Endodermal cell (in vitro differentiated cells): ENCODE results near the gene TBC1D2B. TPM values are rescaled to one million over a fixed set of nuclear protein-coding genes. Genes with fewer than 3 reads are reported as not detected.
"Not testable (repeated sequence)": the region's sequence is repeated elsewhere in the genome, so short reads cannot be mapped to it uniquely, and the experiment has no call there.

Source experiments
- DNase-seq: peaks from one replicate; pipeline ENCODE4 v3.0.0-alpha.2; 2017
- H3K27ac ChIP-seq: 2 replicates; pipeline ENCODE4 v1.5.1; 2013; ENCODE audit warnings: mild to moderate bottlenecking, low read depth, low read length, moderate library complexity
- H3K27me3 ChIP-seq: 2 replicates; pipeline ENCODE4 v1.6.1; 2013; ENCODE audit warnings: mild to moderate bottlenecking, low read length, moderate library complexity; ENCODE audit not compliant: insufficient read depth, control insufficient read depth, poor library complexity, severe bottlenecking
- H3K36me3 ChIP-seq: 2 replicates; pipeline ENCODE4 v1.7.0; 2013; ENCODE audit warnings: mild to moderate bottlenecking, low read length, moderate library complexity; ENCODE audit not compliant: control insufficient read depth, insufficient read depth
- H3K4me1 ChIP-seq: one replicate; pipeline ENCODE4 v1.7.0; 2013; ENCODE audit warnings: low read length; ENCODE audit not compliant: control insufficient read depth, insufficient read depth
- H3K4me3 ChIP-seq: 2 replicates; pipeline ENCODE4 v1.5.1; 2013; ENCODE audit warnings: mild to moderate bottlenecking, low read length, moderate library complexity
- H3K9ac ChIP-seq: 2 replicates; pipeline ENCODE4 v1.6.1; 2013; ENCODE audit warnings: mild to moderate bottlenecking, low read length, moderate library complexity; ENCODE audit not compliant: poor library complexity, severe bottlenecking; ENCODE audit errors: extremely low read depth
- H3K9me3 ChIP-seq: 2 replicates; pipeline ENCODE4 v1.6.1; 2013; ENCODE audit warnings: mild to moderate bottlenecking, low read length, moderate library complexity; ENCODE audit not compliant: control insufficient read depth
- H3K27ac Mint-ChIP-seq: 2 replicates; pipeline ENCODE4 v1.8.0; 2020; ENCODE audit warnings: mixed read lengths
- H3K27me3 Mint-ChIP-seq: 2 replicates; pipeline ENCODE4 v1.8.0; 2021; ENCODE audit warnings: mild to moderate bottlenecking, mixed read lengths; ENCODE audit not compliant: insufficient read depth
- H3K36me3 Mint-ChIP-seq: 2 replicates; pipeline ENCODE4 v1.8.0; 2020; ENCODE audit warnings: low read depth, mixed read lengths
- H3K4me1 Mint-ChIP-seq: 2 replicates; pipeline ENCODE4 v1.8.0; 2020; ENCODE audit warnings: mixed read lengths
- H3K4me3 Mint-ChIP-seq: 2 replicates; pipeline ENCODE4 v1.8.0; 2020; ENCODE audit warnings: mild to moderate bottlenecking, moderate library complexity, mixed read lengths
- H3K9me3 Mint-ChIP-seq: 2 replicates; pipeline ENCODE4 v1.8.0; 2020; ENCODE audit warnings: mild to moderate bottlenecking, mixed read lengths
- CTCF ChIP-seq: fragments of 200-600 bp; sonication (generic); conservative IDR thresholded peaks from 2 replicates; pipeline ENCODE4 v1.5.0; 2021; ENCODE audit warnings: antibody characterized with exemption, mild to moderate bottlenecking
- WGBS, 2 experiments: methylation state at CpG; one replicate each; pipeline versions ENCODE4 v1.1.5 to v1.1.7; 2013; ENCODE audit warnings: missing lambda C conversion rate in 2 of 2, mixed read lengths in 1 of 2; ENCODE audit not compliant: insufficient coverage in 1 of 2, insufficient read length in 1 of 2; 5-methylcytosine and 5-hydroxymethylcytosine counted together
- total RNA-seq, 2 donors: library from RNA; stranded (reverse); fragmentation: NEBNext Ultra II Directional in 1 of 2; extraction: Animal tissue kit (Norgen Biotek cat#: 25700) in 1 of 2; gene quantifications; 2 replicates in 1 of 2; 3 replicates in 1 of 2; pipeline ENCODE4 v1.2.1, GENCODE V29; 2021

Gene TBC1D2B
- total RNA-seq, 2 donors from 2014 or later: 13.8 to 23.8 TPM

- WGBS, 2 experiments: 92 to 93% methylated on average over 2 to 5 of the region's 8 CpGs
- no peak overlapping the region for H3K27ac ChIP-seq
- no peaks in the 10 kb centered on the region for H3K9me3 ChIP-seq
- no peaks in the 10 kb centered on the region for H3K27me3 ChIP-seq
- Mint-ChIP-seq H3K36me3 (no peaks in the 10 kb centered on the region), H3K4me1 (no peaks in the 10 kb centered on the region), H3K4me3 (no peak overlapping the region), H3K27me3 (no peaks in the 10 kb centered on the region), H3K9me3 (no peaks in the 10 kb centered on the region), H3K27ac (no peak overlapping the region)
- no peaks in the 10 kb centered on the region for H3K36me3 ChIP-seq
- no peak for TF ChIP-seq CTCF
- H3K9ac ChIP-seq: no peak overlapping the region
- DNase-seq: peak; percentile 13
- no peaks in the 10 kb centered on the region for H3K4me1 ChIP-seq
- H3K4me3 ChIP-seq: no peak overlapping the region
These were observed 97.4 kb downstream of the TBC1D2B start for GRCh38 chr15:77980098-77980497.

GRCh38 chr15:77979157-77979556 is 98.4 kb downstream of the TBC1D2B start:
- not testable (repeated sequence) for H3K27me3 ChIP-seq, H3K4me1 Mint-ChIP-seq, H3K27ac Mint-ChIP-seq, DNase-seq, H3K4me1 ChIP-seq, H3K27me3 Mint-ChIP-seq, H3K9me3 Mint-ChIP-seq, H3K36me3 ChIP-seq, H3K4me3 Mint-ChIP-seq, H3K27ac ChIP-seq, H3K9ac ChIP-seq, H3K9me3 ChIP-seq, H3K4me3 ChIP-seq, H3K36me3 Mint-ChIP-seq
- 89 to 91% methylated on average over 3 to 5 of the region's 8 CpGs for WGBS, 2 experiments

GRCh38 chr15:77978759-77979145 is 98.8 kb downstream of the TBC1D2B start:
- not testable (repeated sequence) for H3K27me3 ChIP-seq, H3K27ac ChIP-seq, H3K4me3 ChIP-seq, H3K4me3 Mint-ChIP-seq, H3K36me3 Mint-ChIP-seq, H3K9me3 ChIP-seq, H3K9me3 Mint-ChIP-seq, H3K36me3 ChIP-seq, H3K27ac Mint-ChIP-seq, DNase-seq, H3K4me1 ChIP-seq, H3K27me3 Mint-ChIP-seq, H3K4me1 Mint-ChIP-seq, H3K9ac ChIP-seq
- 86% methylated on average over 12 of the region's 13 CpGs; no CpG with 5 or more reads in 1 of the 2 experiments for WGBS, 2 experiments

- H3K4me1 Mint-ChIP-seq, H3K36me3 Mint-ChIP-seq, H3K4me1 ChIP-seq, H3K27ac ChIP-seq, H3K4me3 ChIP-seq, DNase-seq, H3K4me3 Mint-ChIP-seq, H3K27me3 Mint-ChIP-seq, H3K9ac ChIP-seq, H3K27ac Mint-ChIP-seq, H3K9me3 Mint-ChIP-seq, H3K9me3 ChIP-seq, H3K27me3 ChIP-seq, H3K36me3 ChIP-seq: not testable (repeated sequence)
- WGBS, 2 experiments: 89 to 94% methylated on average over 2 to 17 of the region's 19 CpGs
These were observed 99.4 kb downstream of the TBC1D2B start for GRCh38 chr15:77977903-77978758.

- H3K27ac Mint-ChIP-seq, H3K27ac ChIP-seq, H3K4me1 ChIP-seq, H3K4me3 ChIP-seq, H3K36me3 ChIP-seq, DNase-seq, H3K4me3 Mint-ChIP-seq, H3K27me3 ChIP-seq, H3K27me3 Mint-ChIP-seq, H3K9ac ChIP-seq, H3K36me3 Mint-ChIP-seq, H3K9me3 ChIP-seq, H3K9me3 Mint-ChIP-seq, H3K4me1 Mint-ChIP-seq: not testable (repeated sequence)
- 85 to 100% methylated on average over 3 to 24 of the region's 26 CpGs for WGBS, 2 experiments
These were observed 100.6 kb downstream of the TBC1D2B start for GRCh38 chr15:77976760-77977525.

- H3K4me3 ChIP-seq: not testable (repeated sequence)
These were observed 101.4 kb downstream of the TBC1D2B start for GRCh38 chr15:77976095-77976450.

More at GRCh38 chr15:77976095-77976450, 101.4 kb downstream of the TBC1D2B start:
- not testable (repeated sequence) for H3K9me3 Mint-ChIP-seq, H3K4me3 Mint-ChIP-seq, DNase-seq, H3K27me3 ChIP-seq, H3K36me3 ChIP-seq, H3K27ac Mint-ChIP-seq, H3K4me1 Mint-ChIP-seq, H3K27me3 Mint-ChIP-seq, H3K27ac ChIP-seq, H3K36me3 Mint-ChIP-seq, H3K9ac ChIP-seq, H3K4me1 ChIP-seq, H3K9me3 ChIP-seq
- WGBS, 2 experiments: 89% methylated on average over 6 of the region's 11 CpGs; no CpG with 5 or more reads in 1 of the 2 experiments
